ENCODE data around the gene HECTD2. TPM values are rescaled to one million over a fixed set of nuclear protein-coding genes. Genes with fewer than 3 reads are reported as not detected.
"Not testable (repeated sequence)": the region's sequence is repeated elsewhere in the genome, so short reads cannot be mapped to it uniquely, and the experiment has no call there.

HECTD2 gene
- total RNA-seq, 1 experiment from 2014 or later: 20.9 TPM

DNA sequence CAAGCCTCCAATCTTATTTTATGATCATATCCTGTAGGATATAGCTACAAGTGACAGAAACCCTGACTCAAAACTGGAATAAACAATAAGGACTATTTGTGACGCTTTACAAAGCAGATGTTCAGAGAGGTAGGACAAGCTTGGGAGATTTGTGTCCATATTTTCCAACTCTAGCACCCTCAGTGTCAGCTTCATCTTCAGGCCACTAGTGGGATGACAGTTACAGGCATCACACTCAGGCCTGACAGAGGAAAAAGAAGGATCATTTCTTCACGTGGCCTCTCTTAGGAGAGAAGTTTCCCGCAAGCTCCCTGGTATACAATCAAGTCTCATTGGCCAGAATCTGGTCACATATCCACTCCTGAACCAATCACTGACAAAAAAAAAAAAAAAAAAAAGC lies 148.3 kb downstream of the HECTD2 start:
- POLR2A ChIA-PET (ENCODE audit: low non-redundant PET): interaction anchor here (0.6 kb wide), 1 partner anchor 1875 kb away, joined by 13 read pairs; no protein-coding TSS in a partner anchor
- Histone ChIP-seq H3K36me3 (ENCODE audit: insufficient read depth, low read length, poor library complexity, severe bottlenecking) (no peaks in the 10 kb centered on the region), H3K4me3 (ENCODE audit: low read depth, low read length, poor library complexity, severe bottlenecking) (no peak overlapping the region), H3K4me1 (ENCODE audit: insufficient read depth, low read length, poor library complexity, severe bottlenecking) (no peaks in the 10 kb centered on the region), H3K27ac (ENCODE audit: low read depth, low read length, poor library complexity, severe bottlenecking) (no peak overlapping the region), H3K9me3 (ENCODE audit: low read depth, low read length, poor library complexity, severe bottlenecking) (no peaks in the 10 kb centered on the region), H3K27me3 (replicated peaks; ENCODE audit: insufficient read depth, low read depth, low read length, poor library complexity) (no peaks in the 10 kb centered on the region)
- intact Hi-C loops (cut with micrococcal nuclease; ENCODE audit: unreplicated experiment): no loop called here
- CTCF ChIA-PET: no interaction called here
- DNase-seq (ENCODE audit: low spot score): no peak
- BruUV-seq (replicated peaks): no TSS peak
- TF ChIP-seq EZH2 (IDR thresholded peaks at IDR 0.05; ENCODE audit: borderline replicate concordance, low read depth, low read length, poor library complexity, severe bottlenecking): no peak
- TF ChIP-seq, protein P1, sequence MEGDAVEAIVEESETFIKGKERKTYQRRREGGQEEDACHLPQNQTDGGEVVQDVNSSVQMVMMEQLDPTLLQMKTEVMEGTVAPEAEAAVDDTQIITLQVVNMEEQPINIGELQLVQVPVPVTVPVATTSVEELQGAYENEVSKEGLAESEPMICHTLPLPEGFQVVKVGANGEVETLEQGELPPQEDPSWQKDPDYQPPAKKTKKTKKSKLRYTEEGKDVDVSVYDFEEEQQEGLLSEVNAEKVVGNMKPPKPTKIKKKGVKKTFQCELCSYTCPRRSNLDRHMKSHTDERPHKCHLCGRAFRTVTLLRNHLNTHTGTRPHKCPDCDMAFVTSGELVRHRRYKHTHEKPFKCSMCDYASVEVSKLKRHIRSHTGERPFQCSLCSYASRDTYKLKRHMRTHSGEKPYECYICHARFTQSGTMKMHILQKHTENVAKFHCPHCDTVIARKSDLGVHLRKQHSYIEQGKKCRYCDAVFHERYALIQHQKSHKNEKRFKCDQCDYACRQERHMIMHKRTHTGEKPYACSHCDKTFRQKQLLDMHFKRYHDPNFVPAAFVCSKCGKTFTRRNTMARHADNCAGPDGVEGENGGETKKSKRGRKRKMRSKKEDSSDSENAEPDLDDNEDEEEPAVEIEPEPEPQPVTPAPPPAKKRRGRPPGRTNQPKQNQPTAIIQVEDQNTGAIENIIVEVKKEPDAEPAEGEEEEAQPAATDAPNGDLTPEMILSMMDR (conservative IDR thresholded peaks at IDR 0.05; ENCODE audit: low read depth, low read length): no peak

DNA sequence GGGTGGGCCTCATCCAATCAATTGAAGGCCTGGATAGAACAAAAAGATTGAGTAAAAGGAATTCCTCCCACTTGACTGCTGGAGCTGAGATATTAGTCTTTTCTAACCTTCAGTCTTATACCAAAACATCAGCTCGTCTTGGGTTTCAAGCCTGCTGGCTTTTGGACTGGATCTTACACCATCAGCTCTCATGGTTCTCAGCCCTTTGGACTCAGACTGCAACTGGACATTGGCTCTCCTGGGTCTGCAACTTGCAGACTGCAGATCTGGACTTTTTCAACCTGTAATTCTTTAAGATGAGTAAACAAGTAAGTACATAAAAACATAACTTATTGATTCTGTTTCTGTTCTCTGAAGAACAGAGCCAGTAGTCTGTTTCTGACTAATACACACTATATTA lies 149.0 kb downstream of the HECTD2 start:
- H3K27ac ChIP-seq (ENCODE audit: low read depth, low read length, poor library complexity, severe bottlenecking): no peak overlapping the region
- BruUV-seq (replicated peaks): no TSS peak
- H3K4me1 ChIP-seq (ENCODE audit: insufficient read depth, low read length, poor library complexity, severe bottlenecking): no peaks in the 10 kb centered on the region
- no peaks in the 10 kb centered on the region for H3K9me3 ChIP-seq (ENCODE audit: low read depth, low read length, poor library complexity, severe bottlenecking)
- ChIA-PET POLR2A (ENCODE audit: low non-redundant PET) (interaction anchor here (0.6 kb wide), 1 partner anchor 1876 kb away, joined by 13 read pairs; no protein-coding TSS in a partner anchor), CTCF (no interaction called here)
- DNase-seq (ENCODE audit: low spot score): no peak
- H3K36me3 ChIP-seq (ENCODE audit: insufficient read depth, low read length, poor library complexity, severe bottlenecking): no peaks in the 10 kb centered on the region
- intact Hi-C loops (cut with micrococcal nuclease; ENCODE audit: unreplicated experiment): no loop called here
- no peaks in the 10 kb centered on the region for H3K27me3 ChIP-seq (replicated peaks; ENCODE audit: insufficient read depth, low read depth, low read length, poor library complexity)
- no peak overlapping the region for H3K4me3 ChIP-seq (ENCODE audit: low read depth, low read length, poor library complexity, severe bottlenecking)
- no peak for TF ChIP-seq EZH2 (IDR thresholded peaks at IDR 0.05; ENCODE audit: borderline replicate concordance, low read depth, low read length, poor library complexity, severe bottlenecking)
- TF ChIP-seq, protein P1 (conservative IDR thresholded peaks at IDR 0.05; ENCODE audit: low read depth, low read length): no peak

DNA sequence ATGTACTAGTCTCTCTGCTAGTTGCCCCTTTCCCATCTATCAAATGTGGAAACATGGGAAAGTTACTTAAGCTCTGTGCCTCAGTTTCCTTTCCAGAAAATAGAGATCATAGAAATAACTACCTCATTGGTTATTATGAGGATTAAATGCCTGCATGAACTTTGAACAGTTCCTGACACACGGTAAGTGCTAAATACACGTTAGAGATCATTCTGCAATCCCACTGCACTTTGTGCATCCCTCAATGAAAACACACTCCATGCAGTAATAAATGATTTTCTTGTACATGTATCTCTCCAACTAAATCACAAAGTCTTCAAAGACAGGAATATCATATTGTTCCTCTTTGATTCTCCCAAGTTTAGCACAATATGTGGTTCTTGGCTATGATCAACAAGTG lies 149.6 kb downstream of the HECTD2 start:
- intact Hi-C loops (cut with micrococcal nuclease; ENCODE audit: unreplicated experiment): no loop called here
- BruUV-seq (replicated peaks): no TSS peak
- Histone ChIP-seq H3K36me3 (ENCODE audit: insufficient read depth, low read length, poor library complexity, severe bottlenecking) (no peaks in the 10 kb centered on the region), H3K9me3 (ENCODE audit: low read depth, low read length, poor library complexity, severe bottlenecking) (no peaks in the 10 kb centered on the region), H3K27ac (ENCODE audit: low read depth, low read length, poor library complexity, severe bottlenecking) (no peak overlapping the region), H3K4me3 (ENCODE audit: low read depth, low read length, poor library complexity, severe bottlenecking) (no peak overlapping the region), H3K27me3 (replicated peaks; ENCODE audit: insufficient read depth, low read depth, low read length, poor library complexity) (no peaks in the 10 kb centered on the region), H3K4me1 (ENCODE audit: insufficient read depth, low read length, poor library complexity, severe bottlenecking) (no peaks in the 10 kb centered on the region)
- ChIA-PET CTCF (no interaction called here), POLR2A (ENCODE audit: low non-redundant PET) (no interaction called here)
- DNase-seq (ENCODE audit: low spot score): no peak
- no peak for TF ChIP-seq EZH2 (IDR thresholded peaks at IDR 0.05; ENCODE audit: borderline replicate concordance, low read depth, low read length, poor library complexity, severe bottlenecking)
- TF ChIP-seq, protein P1 (conservative IDR thresholded peaks at IDR 0.05; ENCODE audit: low read depth, low read length): no peak

DNA sequence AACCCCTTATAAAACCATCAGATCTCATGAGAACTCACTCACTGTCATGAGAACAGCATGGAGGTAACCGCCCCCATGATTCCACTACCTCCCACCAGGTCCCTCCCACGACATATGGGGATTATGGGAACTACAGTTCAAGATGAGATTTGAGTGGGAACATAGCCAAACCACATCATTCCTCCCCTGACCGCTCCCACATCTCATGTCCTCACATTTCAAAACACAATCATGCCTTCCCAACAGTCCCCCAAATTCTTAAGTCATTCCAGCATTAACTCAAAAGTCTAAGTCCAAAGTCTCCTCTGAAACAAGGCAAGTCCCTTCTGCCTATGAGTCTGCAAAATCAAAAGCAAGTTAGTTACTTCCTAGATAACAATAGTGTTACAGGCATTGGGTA lies 150.7 kb downstream of the HECTD2 start:
- H3K27me3 ChIP-seq (replicated peaks; ENCODE audit: insufficient read depth, low read depth, low read length, poor library complexity); H3K36me3 ChIP-seq (ENCODE audit: insufficient read depth, low read length, poor library complexity, severe bottlenecking); H3K4me3 ChIP-seq (ENCODE audit: low read depth, low read length, poor library complexity, severe bottlenecking); POLR2A ChIA-PET (ENCODE audit: low non-redundant PET); CTCF ChIA-PET; H3K27ac ChIP-seq (ENCODE audit: low read depth, low read length, poor library complexity, severe bottlenecking); DNase-seq (ENCODE audit: low spot score); BruUV-seq (replicated peaks); intact Hi-C loops (cut with micrococcal nuclease; ENCODE audit: unreplicated experiment); H3K9me3 ChIP-seq (ENCODE audit: low read depth, low read length, poor library complexity, severe bottlenecking); H3K4me1 ChIP-seq (ENCODE audit: insufficient read depth, low read length, poor library complexity, severe bottlenecking): not testable (repeated sequence)

All from A673 (cell line).